MCF 10A (cell line): ENCODE measurements around the gene ASTN2. TPM values are rescaled to one million over a fixed set of nuclear protein-coding genes. Genes with fewer than 3 reads are reported as not detected.
A peak's percentile ranks its signal among the peaks of the same experiment; 100 is the strongest.

Source experiments
- BruUV-seq: library from RNA; stranded (reverse); fragments of 400-500 nt; replicated peaks from 2 replicates; lab custom pipeline; 2021; lab: Mats Ljungman, UMichigan
- CTCF ChIA-PET: fragments of 300-600 bp; sonication (Branson Sonifier 250); formaldehyde crosslinking; extraction: SDS; loops from one replicate; lab custom pipeline; 2021; ENCODE audit warnings: antibody characterized with exemption, inconsistent platforms; lab: Yijun Ruan, JAX
- POLR2A ChIA-PET: fragments of 300-600, 350-650 bp; sonication (Branson Sonifier 250); formaldehyde crosslinking; extraction: SDS; loops from one replicate; lab custom pipeline; 2020; ENCODE audit warnings: antibody characterized with exemption, inconsistent platforms; lab: Yijun Ruan, JAX
- DNase-seq: peaks from one replicate; pipeline ENCODE4 v3.0.0-alpha.2; 2018; ENCODE audit not compliant: unreplicated experiment
- H3K27ac Mint-ChIP-seq: one replicate; pipeline ENCODE4 v1.8.0; 2022; ENCODE audit warnings: mild to moderate bottlenecking, low read depth, mixed read lengths; ENCODE audit not compliant: unreplicated experiment
- H3K27me3 Mint-ChIP-seq: one replicate; pipeline ENCODE4 v1.8.0; 2022; ENCODE audit warnings: mixed read lengths; ENCODE audit not compliant: insufficient read depth, unreplicated experiment
- H3K36me3 Mint-ChIP-seq: one replicate; pipeline ENCODE4 v1.8.0; 2022; ENCODE audit warnings: mild to moderate bottlenecking, moderate library complexity, mixed read lengths; ENCODE audit not compliant: insufficient read depth, unreplicated experiment
- H3K4me1 Mint-ChIP-seq: one replicate; pipeline ENCODE4 v1.8.0; 2022; ENCODE audit warnings: mixed read lengths; ENCODE audit not compliant: insufficient read depth, unreplicated experiment
- H3K4me3 Mint-ChIP-seq: one replicate; pipeline ENCODE4 v1.8.0; 2022; ENCODE audit warnings: mild to moderate bottlenecking, moderate library complexity, mixed read lengths; ENCODE audit not compliant: unreplicated experiment
- H3K9me3 Mint-ChIP-seq: one replicate; pipeline ENCODE4 v1.8.0; 2022; ENCODE audit warnings: mixed read lengths; ENCODE audit not compliant: unreplicated experiment
- intact Hi-C: fragments of 100-400 bp; cut with micrococcal nuclease; formaldehyde crosslinking; loops from 2 replicates; pipeline ENCODE4 v1.14.1; 2022
- total RNA-seq: library from RNA; stranded (reverse); gene quantifications from 2 replicates; pipeline ENCODE4 v1.2.3, GENCODE V29; 2022
- TF ChIP-seq, protein P1 (sequence below): fragments of 200-600 bp; IDR thresholded peaks from one replicate; pipeline ENCODE4 v1.8.0; 2022; ENCODE audit warnings: antibody characterized with exemption, mild to moderate bottlenecking; ENCODE audit not compliant: unreplicated experiment

Gene ASTN2
- total RNA-seq, 1 experiment from 2014 or later, result 1.8 TPM

DNA sequence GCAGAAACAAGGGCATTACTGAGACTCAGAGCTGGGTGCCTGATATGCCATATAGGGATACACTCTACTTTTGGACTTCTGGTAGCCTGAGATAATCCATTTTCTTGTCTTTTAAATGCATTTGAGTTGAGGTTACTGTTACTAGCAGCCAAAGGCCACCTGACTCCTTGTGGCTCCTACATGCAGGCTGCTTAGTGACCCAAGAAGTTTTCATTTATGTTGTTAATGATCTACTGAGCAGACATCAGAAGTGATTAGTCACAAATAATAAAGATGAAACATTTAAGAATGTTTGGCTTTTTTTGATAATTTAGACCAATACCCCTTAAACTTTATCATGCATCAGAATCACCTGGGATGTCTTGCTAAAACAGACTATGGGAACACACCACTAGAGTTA, 899.3 kb downstream of the ASTN2 start:
- Mint-ChIP-seq H3K27me3 (no peaks in the 10 kb centered on the region), H3K36me3 (no peaks in the 10 kb centered on the region), H3K4me3 (no peak overlapping the region), H3K4me1 (no peaks in the 10 kb centered on the region), H3K9me3 (peaks cover 21% of the 10 kb centered on the region), H3K27ac (no peak overlapping the region)
- CTCF ChIA-PET, result interaction anchor here (0.6 to 1.2 kb wide), 3 partner anchors 20 to 322 kb away, joined by 3 to 4 read pairs (median 4); no protein-coding TSS in a partner anchor
- intact Hi-C loops, result no loop called here
- no TSS peak for BruUV-seq
- POLR2A ChIA-PET, result no interaction called here
- TF ChIP-seq, protein P1, sequence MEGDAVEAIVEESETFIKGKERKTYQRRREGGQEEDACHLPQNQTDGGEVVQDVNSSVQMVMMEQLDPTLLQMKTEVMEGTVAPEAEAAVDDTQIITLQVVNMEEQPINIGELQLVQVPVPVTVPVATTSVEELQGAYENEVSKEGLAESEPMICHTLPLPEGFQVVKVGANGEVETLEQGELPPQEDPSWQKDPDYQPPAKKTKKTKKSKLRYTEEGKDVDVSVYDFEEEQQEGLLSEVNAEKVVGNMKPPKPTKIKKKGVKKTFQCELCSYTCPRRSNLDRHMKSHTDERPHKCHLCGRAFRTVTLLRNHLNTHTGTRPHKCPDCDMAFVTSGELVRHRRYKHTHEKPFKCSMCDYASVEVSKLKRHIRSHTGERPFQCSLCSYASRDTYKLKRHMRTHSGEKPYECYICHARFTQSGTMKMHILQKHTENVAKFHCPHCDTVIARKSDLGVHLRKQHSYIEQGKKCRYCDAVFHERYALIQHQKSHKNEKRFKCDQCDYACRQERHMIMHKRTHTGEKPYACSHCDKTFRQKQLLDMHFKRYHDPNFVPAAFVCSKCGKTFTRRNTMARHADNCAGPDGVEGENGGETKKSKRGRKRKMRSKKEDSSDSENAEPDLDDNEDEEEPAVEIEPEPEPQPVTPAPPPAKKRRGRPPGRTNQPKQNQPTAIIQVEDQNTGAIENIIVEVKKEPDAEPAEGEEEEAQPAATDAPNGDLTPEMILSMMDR, result no peak
- DNase-seq, result no peak

DNA sequence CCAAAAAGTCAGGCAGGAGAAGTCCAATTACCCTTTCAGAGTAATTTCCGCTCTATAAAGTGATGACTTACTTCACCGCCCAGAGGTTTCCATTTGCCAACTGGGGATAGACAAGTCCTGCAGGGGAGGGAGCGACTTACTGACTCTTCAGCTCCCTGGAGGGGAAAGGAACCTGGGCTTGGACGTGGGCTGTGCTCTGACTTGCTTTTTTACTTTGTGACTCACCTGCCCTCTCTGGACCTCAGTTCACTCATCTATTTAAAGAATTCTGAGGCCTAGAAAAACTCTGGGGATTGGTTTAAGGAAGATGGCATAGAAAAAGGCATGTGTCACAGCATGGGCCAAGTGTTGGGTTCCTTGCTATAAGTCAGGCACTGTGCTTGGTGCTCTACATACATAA, 908.2 kb downstream of the ASTN2 start:
- peak; percentile 84 for DNase-seq
- no peaks in the 10 kb centered on the region for H3K27me3 Mint-ChIP-seq

DNA sequence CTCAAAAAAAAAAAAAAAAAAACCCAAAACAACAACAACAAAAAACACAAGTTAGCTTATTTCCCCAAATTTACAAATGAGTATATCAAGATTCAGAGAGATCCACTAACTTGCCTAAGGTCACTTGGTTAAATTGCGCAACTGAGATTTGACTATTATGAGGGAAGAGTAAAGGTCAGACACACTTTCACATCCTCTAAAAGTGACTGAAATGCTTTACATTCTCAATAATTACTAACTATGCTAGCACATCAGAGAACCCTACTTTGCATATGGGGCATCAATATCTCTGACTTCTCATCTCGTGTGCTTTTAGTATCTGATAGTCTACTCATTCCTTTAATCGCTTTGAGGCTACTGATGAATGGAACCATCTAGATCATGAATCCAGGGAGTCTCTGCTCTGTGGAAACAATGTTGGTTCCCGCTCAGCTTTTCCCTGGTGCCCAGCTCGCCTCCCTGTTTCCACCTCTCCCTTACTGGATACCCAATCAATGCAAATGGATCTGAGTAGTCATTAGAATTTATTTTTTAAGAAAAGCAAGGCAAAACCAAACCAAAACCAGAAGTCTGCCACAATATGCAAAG, 909.9 kb downstream of the ASTN2 start:
- POLR2A ChIA-PET, result interaction anchor here (0.6 kb wide), 1 partner anchor 63 kb away, joined by 3 read pairs; no protein-coding TSS in a partner anchor

More for the DNA sequence above, 908.2 kb downstream of the ASTN2 start:
- peaks cover 29% of the 10 kb centered on the region for H3K4me1 Mint-ChIP-seq
- intact Hi-C loops, result loop anchor here (10.0 kb wide), 1 partner anchor 148 kb away; no protein-coding TSS in a partner anchor
- no peaks in the 10 kb centered on the region for H3K36me3 Mint-ChIP-seq
- H3K27ac Mint-ChIP-seq, result peak overlapping the region; percentile 75
- CTCF ChIA-PET, result interaction anchor here (1.4 kb wide), 1 partner anchor 7 kb away, joined by 4 read pairs; no protein-coding TSS in a partner anchor
- H3K4me3 Mint-ChIP-seq, result no peak overlapping the region
- TF ChIP-seq, protein P1, result no peak
- H3K9me3 Mint-ChIP-seq, result peaks cover 3% of the 10 kb centered on the region
- no TSS peak for BruUV-seq
- POLR2A ChIA-PET, result no interaction called here

DNA sequence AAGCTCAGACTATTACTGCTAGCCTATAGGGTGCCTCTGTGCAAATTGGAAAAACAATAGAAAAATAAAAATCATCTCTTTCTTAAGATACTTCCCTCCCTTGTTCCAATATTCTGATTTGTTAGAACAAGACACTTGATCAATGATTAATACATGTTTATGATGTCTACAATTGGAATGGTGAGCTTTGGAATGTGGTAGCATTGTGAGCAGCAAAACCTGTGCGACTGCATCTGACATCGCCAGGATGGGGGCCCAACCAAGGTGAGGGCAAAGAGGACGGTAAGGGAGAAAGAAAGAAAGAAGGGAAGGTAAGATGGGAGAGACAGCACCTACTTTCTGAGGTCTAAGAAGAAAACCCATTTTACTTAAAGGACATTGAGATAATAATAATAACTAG, 910.8 kb downstream of the ASTN2 start:
- intact Hi-C loops, result loop anchor here (5.0 to 10.0 kb wide), 3 partner anchors 43 to 622 kb away; no protein-coding TSS in a partner anchor
- TF ChIP-seq, protein P1, result no peak
- H3K27me3 Mint-ChIP-seq, result no peaks in the 10 kb centered on the region
- CTCF ChIA-PET, result interaction anchor here (0.6 to 1.6 kb wide), 8 partner anchors 8 to 912 kb away, joined by 3 to 11 read pairs (median 4); no protein-coding TSS in a partner anchor
- peaks cover 40% of the 10 kb centered on the region for H3K4me1 Mint-ChIP-seq
- H3K36me3 Mint-ChIP-seq, result no peaks in the 10 kb centered on the region
- no TSS peak for BruUV-seq
- no peaks in the 10 kb centered on the region for H3K9me3 Mint-ChIP-seq
- no peak overlapping the region for H3K27ac Mint-ChIP-seq
- DNase-seq, result no peak
- POLR2A ChIA-PET, result interaction anchor here (0.6 to 1.0 kb wide), 2 partner anchors 14 to 64 kb away, joined by 3 read pairs; no protein-coding TSS in a partner anchor
- H3K4me3 Mint-ChIP-seq, result no peak overlapping the region

More for the DNA sequence above, 909.9 kb downstream of the ASTN2 start:
- no peaks in the 10 kb centered on the region for H3K9me3 Mint-ChIP-seq
- no TSS peak for BruUV-seq
- intact Hi-C loops, result loop anchor here (5.0 to 10.0 kb wide), 3 partner anchors 42 to 623 kb away; no protein-coding TSS in a partner anchor
- peaks cover 35% of the 10 kb centered on the region for H3K4me1 Mint-ChIP-seq
- no peak for DNase-seq
- no peak overlapping the region for H3K27ac Mint-ChIP-seq
- H3K27me3 Mint-ChIP-seq, result no peaks in the 10 kb centered on the region
- no peak overlapping the region for H3K4me3 Mint-ChIP-seq
- H3K36me3 Mint-ChIP-seq, result no peaks in the 10 kb centered on the region
- CTCF ChIA-PET, result interaction anchor here (1.5 kb wide), 3 partner anchors 9 to 622 kb away, joined by 4 to 11 read pairs (median 8); no protein-coding TSS in a partner anchor
- TF ChIP-seq, protein P1, result no peak
